Stimulated activated CD4-positive, alpha-beta T cell treated with anti-CD3 and anti-CD28 coated beads, Interleukin-1b, Interleukin-23, amount 100 ng/mL, for 4 hours (primary cell): ENCODE data around the gene COX20.

Experiments
- DNase-seq, 2 donors: peaks; one replicate each; pipeline ENCODE4 v3.0.0-alpha.2; 2020; ENCODE audit warnings: low read depth in 2 of 2

COX20 gene

DNA sequence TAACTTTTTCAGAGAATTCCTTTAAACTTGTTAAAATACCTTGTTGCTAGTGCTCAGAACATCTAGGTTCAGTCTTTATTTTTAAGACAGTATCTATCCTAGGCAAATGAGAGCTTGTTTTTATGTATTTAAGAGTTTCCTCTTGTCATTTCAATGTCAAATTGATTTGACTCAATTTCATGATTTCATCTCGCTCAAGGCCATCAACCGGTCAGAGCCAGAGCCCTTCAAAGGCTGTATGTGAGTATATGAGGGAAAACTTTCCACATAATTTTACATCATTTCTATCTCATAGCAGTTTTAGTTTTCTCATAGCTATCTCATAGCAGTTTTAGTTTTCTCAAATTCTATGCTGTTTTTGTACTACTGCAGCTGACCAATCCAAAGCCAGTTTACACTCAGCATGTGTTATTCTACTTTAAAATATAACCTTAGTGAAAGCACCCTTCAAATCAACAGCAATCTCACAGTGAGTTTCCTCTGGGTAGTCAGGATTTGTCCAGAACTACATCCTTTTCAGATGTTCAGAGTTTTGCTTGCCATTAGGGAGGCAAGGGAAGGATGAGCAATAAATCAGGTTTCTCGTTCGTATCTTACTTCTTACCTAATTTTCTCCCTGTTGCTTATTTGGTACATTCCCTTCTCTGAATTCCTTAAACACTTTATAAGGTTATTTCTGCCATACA is 16.2 kb downstream of the COX20 start:
- no peak for DNase-seq

DNA sequence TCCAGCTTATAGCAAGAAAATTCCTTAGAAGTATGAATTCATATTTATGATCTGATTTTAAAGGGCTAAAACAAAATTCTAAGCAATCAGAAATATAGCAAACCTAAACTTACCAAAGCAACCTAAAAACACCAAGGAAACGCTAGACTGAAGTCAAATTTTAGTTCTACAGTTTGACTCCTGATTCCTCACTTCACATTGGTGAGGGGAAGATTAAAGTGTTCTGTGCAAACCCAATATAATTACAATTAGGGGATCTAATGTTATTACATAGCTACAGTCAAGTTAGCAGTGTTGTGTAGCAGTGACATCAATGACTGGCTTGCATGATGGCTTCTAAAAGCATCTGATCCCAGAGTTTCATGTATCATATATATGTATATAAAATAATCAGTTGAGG is 17.2 kb downstream of the COX20 start:
- DNase-seq = no peak

DNA sequence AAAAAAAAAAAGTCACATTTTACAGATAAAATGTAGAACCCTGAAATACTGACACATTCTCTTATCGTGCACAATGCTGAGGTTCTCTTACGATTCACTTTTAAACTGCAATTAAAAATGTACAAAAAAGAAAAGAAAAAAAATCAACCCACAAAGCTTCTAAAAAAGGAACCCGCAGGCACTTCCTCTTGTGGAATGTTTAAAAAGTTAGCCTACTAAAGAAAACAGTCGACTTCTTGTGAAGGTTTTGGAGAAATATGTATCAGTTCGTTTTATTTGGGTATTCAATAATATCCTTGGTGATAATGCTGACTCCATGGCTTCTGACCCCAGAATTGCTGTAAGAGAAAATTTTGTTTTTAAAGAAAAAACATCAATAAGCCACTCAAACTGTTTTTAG is 18.7 kb downstream of the COX20 start:
- no peak for DNase-seq

DNA sequence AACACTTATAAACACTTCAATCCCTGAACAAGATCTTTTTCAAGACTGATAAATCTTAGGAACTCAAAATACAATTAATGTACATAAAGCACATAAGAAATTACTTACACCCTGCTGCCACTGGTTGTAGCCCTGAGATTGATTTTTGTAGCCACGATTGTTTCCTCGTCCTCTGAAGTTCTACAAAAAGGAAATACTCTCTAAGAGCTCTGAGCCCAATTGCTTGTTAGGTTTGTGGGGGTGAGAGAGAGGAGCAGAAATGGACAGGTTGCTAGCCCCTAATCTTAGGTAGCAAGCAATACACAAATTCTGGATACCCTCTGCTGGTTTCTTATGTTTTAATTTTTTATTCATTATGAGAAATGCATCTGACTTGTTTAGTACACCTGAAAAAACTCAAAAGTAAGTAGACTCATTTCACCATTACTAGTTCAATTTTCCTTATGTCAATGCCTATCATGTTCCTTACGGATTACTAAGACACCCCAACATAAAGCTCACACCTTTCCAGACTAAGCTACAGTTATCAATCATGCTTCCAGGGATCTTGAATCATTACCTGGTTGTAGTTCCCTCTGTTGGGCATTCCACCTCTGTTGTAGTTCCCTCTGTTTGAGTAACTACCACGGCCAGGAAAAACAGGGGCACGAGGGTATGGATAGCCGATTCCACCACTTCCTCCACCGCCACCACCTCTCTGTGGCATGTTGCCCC is 19.6 kb downstream of the COX20 start:
- DNase-seq = no peak

DNA sequence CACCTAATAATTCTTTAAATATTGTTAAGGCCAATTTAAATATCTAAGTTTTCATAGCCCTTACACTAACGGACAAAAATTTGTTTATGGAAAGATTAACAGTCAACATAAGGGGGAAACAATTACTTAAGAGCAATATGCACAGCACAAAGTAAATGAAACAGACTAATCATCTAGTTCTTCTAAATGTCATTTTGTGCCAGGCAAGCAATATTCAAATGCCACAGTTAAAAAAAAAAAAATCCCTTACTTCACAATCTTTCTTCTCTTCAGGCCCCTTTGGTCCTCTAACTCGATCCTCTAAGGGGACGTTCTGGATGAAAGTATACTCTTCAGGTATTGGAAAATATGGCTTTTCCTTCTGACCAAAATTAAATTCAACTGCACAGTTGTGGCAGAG is 22.3 kb downstream of the COX20 start:
- DNase-seq = no peak

DNA sequence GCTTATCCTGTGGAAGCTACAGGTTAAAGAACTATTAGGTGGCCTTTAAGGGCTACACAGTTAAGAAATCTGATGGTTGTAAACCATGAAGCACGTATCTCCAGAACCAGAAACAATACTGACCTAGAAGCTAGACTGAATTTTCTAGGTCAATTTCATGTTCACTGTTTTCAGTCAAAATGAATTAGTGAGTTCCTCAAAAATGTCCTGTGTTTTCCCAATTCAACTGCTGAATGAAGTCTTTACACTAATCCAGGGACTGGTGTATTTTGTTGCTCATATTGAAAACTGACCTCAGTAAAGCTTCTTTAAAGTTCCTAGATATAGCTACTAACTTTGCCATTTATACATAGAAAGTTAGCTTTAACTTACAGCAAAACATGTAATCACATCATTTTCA is 22.9 kb downstream of the COX20 start:
- DNase-seq = no peak

DNA sequence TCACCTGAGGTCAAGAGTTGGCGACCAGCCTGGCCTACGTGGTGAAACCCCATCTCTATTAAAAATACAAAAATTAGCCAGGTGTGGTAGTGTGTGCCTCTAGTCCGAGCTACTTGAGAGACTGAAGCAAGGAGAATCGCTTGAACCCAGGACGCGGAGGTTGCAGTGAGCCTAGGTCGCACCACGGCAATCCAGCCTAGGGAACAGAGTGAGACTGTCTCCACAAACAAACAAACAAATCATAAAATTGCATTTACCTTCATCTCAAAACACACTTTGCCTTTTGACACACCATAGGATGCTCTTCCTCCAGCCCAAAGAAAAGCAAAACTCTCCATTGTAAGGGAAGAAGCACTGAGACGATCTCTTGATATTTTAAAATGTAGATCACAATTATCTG is 24.6 kb downstream of the COX20 start:
- DNase-seq = no peak

DNA sequence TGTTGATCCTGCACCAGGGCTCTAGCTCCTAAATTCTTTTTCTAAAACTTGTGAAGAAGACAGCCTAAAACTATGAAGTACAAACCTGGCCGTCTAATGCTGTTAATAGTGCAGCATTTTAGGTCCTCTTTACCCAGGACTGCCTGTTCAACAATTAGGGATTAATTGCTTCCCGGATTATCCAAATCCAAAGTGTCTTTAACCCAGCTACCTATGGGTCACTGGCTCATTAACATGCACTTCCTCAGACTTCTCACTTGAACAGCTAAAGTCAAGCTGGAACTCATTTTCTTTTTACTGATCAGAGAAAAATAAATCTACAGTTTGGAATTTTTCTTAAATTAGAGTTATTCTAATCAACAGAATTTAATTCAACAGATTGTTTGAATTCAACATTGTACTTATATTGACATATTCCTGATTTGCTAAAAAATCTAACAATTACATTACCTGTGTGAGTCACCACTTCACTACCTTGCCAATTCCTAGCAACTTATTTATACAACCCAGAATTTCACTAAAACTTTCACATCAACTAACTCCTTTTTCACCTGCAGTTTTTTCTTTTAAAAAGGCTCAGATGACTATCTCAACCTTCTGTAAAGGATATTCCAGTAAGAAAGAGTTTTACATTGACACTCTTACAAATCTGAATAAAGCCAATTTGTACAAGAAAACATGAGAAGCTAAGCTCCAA is 25.6 kb downstream of the COX20 start:
- no peak for DNase-seq

GRCh38 chr1:244861683-244862082 is 26.2 kb downstream of the COX20 start:
- DNase-seq = no peak

DNA sequence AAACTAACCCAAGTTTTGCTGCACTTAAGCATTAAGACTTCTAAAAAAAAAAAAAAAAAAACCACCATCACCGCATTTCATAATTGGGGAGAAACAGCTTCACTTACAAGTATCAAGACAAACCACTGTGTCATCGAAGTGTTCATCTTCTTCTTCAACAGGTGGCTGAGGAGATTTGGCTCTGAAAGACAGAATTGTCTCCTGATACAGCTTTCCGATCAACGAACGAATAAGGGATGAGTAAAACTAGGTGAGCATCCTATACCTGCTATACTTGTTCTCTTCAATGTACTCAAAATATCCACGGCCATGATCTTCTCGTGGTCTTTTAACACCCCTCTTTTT is 26.9 kb downstream of the COX20 start:
- DNase-seq = no peak

GRCh38 chr1:244862699-244863490 is 27.4 kb downstream of the COX20 start:
- peak; percentile 98 for DNase-seq

GRCh38 chr1:244863491-244864252 is 28.2 kb downstream of the COX20 start:
- DNase-seq = peak; percentile 32 to 36

DNA sequence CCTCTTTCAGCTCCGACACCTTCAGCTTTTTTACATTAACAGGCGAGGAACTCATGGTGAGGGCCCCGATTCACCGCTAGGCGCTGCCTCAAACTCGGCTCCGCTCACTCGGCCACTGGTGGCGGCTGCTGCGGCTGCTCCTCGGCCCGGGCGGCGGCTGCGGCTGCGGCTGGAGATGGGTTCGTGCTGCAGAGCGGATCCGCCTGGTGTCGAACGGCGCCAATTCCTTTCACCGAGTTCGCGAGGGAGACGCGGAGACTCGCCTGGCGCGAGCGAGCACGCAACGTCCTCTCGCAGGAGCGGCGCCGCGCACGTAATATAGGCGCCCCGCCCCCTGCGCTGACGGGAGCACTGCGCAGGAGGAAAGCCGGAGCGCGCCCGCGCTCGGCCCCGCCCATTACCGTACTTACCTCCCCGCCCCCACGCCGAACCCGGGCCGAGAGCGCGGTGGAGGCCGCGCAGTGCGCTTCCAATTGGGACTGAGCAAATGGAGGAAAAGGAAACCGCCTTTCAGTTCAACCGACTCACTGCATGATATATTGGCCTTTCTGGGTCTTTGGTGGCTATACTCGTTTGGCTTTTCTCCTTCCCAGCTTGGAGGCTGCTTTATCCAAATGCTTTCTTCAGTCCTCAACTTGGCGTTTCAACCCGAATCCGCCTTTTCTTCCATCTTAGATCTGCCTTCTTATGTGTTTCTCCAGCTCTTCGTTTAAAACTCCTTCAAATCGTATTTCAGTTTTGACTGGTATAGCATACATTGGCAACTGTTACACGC is 29.0 kb downstream of the COX20 start, which contains the start of gene HNRNPU:
TSS of gene HNRNPU (minus strand) at position 291 of the 775 bp plus-strand sequence. CDS start at position 55, 236 bp downstream.
- peak; percentile 92 to 97 for DNase-seq

DNA sequence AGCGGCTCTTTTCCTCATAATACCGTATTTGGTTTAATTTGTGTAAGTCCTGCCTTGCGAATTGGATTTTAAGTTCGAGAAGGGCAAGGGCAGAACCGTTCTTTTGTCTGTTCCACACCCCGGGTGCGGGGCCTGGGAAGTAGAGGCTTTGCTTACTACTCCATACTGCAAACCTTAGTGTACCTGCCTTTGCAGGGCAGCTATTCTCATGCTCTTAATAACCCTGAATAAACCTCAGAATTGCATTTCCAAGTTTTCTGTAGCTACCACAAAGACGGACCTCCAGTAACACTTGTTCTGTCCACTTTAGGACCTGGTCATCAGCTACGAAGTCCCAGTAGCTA is 29.5 kb downstream of the COX20 start:
- DNase-seq = peak; percentile 10 to 14

DNA sequence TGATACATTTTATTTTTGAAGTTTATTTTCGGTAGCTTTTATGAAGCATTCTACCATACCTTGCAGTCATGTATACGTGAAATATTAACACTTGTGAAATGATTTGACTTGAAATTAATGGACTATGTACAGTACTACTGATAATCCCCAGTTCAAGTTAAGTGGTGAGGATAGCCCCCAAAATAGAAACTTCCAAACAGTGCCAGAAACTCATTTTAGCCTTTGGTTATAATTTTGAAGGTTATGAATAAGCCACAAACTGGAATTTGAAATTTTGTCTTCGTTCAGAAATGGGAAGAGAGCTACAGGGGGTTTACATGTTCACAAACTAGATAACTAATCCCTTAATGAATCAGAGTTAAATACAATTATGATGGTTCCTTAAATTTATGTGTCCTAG is 30.4 kb downstream of the COX20 start:
- no peak for DNase-seq

GRCh38 chr1:244866355-244866754 is 30.9 kb downstream of the COX20 start:
- no peak for DNase-seq

GRCh38 chr1:244868484-244869363 is 33.3 kb downstream of the COX20 start:
- no peak for DNase-seq

DNA sequence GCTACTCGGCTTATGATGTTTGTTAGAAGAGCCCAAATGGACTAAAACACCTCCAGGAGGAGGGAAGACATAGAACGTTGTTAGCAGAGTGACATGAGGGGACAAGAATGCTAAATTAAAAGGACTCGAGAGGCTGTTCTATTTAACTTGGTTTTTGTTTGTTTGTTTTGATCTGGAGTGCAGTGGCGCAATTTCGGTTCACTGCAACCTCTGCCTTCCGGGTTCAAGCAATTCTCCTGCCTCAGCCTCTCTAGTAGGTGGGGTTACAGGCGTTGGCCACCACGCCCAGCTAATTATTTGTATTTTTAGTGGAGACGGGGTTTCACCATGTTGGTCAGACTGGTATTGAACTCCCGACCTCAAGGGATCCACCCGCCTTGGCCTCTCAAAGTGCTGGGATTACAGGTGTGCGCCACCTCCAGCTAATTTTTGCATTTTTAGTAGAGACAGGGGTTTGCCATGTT is 33.9 kb downstream of the COX20 start:
- no peak for DNase-seq

DNA sequence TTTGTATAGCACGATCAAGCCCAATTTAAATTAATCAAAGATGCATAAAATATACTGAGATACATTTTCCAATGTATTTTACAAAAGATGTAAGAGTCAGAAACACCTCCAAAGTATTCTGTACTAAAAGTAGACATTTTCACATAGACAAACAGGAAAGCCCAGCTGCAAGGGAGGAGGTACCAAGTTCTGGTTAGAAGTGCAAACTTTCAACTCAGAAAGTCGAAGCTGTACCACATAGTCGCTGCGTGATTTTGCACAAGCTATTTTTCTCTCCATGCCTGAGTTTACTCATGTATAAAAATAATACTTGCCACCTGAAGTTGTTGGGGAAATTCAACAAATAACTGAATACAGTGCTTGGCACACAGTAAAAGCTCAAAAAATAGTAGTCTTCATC is 34.5 kb downstream of the COX20 start:
- DNase-seq = no peak
